ENCODE results near the gene ALDH2. TPM values are rescaled to one million over a fixed set of nuclear protein-coding genes. Genes with fewer than 3 reads are reported as not detected.
"Not testable (repeated sequence)": the region's sequence is repeated elsewhere in the genome, so short reads cannot be mapped to it uniquely, and the experiment has no call there.

ALDH2 gene
- total RNA-seq, 1 donor from 2014 or later, result 41.6 TPM

GRCh38 chr12:111818340-111818739 is 51.6 kb downstream of the ALDH2 start:
- TF ChIP-seq CTCF (IDR thresholded peaks at IDR 0.05; ENCODE audit: unreplicated experiment), result no peak
- Mint-ChIP-seq H3K4me1 (peaks cover 11% of the 10 kb centered on the region), H3K9me3 (peaks cover 7% of the 10 kb centered on the region), H3K27ac (no peak overlapping the region), H3K4me3 (no peak overlapping the region), H3K36me3 (peaks cover under 1% of the 10 kb centered on the region), H3K27me3 (ENCODE audit: low read depth) (peaks cover 2% of the 10 kb centered on the region)
- DNase-seq (ENCODE audit: low spot score in 2 of 2, unreplicated experiment in 2 of 2), result no peak

GRCh38 chr12:111819191-111820158 is 52.7 kb downstream of the ALDH2 start:
- no peak overlapping the region for H3K4me3 Mint-ChIP-seq
- no peak for TF ChIP-seq CTCF (IDR thresholded peaks at IDR 0.05; ENCODE audit: unreplicated experiment)
- DNase-seq (ENCODE audit: low spot score in 2 of 2, unreplicated experiment in 2 of 2), result no peak
- peaks cover 7% of the 10 kb centered on the region for H3K9me3 Mint-ChIP-seq
- peaks cover 2% of the 10 kb centered on the region for H3K27me3 Mint-ChIP-seq (ENCODE audit: low read depth)
- H3K36me3 Mint-ChIP-seq, result no peaks in the 10 kb centered on the region
- no peak overlapping the region for H3K27ac Mint-ChIP-seq
- H3K4me1 Mint-ChIP-seq, result peaks cover 20% of the 10 kb centered on the region

GRCh38 chr12:111820828-111821227 is 54.1 kb downstream of the ALDH2 start:
- peaks cover 22% of the 10 kb centered on the region for H3K4me1 Mint-ChIP-seq
- H3K27ac Mint-ChIP-seq; DNase-seq (ENCODE audit: low spot score in 2 of 2, unreplicated experiment in 2 of 2); H3K27me3 Mint-ChIP-seq (ENCODE audit: low read depth); H3K9me3 Mint-ChIP-seq; H3K4me3 Mint-ChIP-seq; H3K36me3 Mint-ChIP-seq: not testable (repeated sequence)

- no peak overlapping the region for H3K27ac Mint-ChIP-seq
- TF ChIP-seq CTCF (IDR thresholded peaks at IDR 0.05; ENCODE audit: unreplicated experiment), result no peak
- H3K4me3 Mint-ChIP-seq, result no peak overlapping the region
- H3K4me1 Mint-ChIP-seq, result peaks cover 22% of the 10 kb centered on the region
- H3K27me3 Mint-ChIP-seq (ENCODE audit: low read depth), result peaks cover 2% of the 10 kb centered on the region
- H3K9me3 Mint-ChIP-seq, result peaks cover 3% of the 10 kb centered on the region
- no peak for DNase-seq (ENCODE audit: low spot score in 2 of 2, unreplicated experiment in 2 of 2)
- H3K36me3 Mint-ChIP-seq, result no peaks in the 10 kb centered on the region
Measured at GRCh38 chr12:111822886-111823285, 56.2 kb downstream of the ALDH2 start.

GRCh38 chr12:111823891-111824290 is 57.2 kb downstream of the ALDH2 start:
- peaks cover 22% of the 10 kb centered on the region for H3K4me1 Mint-ChIP-seq
- no peak overlapping the region for H3K4me3 Mint-ChIP-seq
- H3K36me3 Mint-ChIP-seq, result no peaks in the 10 kb centered on the region
- peaks cover 2% of the 10 kb centered on the region for H3K27me3 Mint-ChIP-seq (ENCODE audit: low read depth)
- peaks cover 3% of the 10 kb centered on the region for H3K9me3 Mint-ChIP-seq
- DNase-seq (ENCODE audit: low spot score in 2 of 2, unreplicated experiment in 2 of 2), result no peak
- no peak for TF ChIP-seq CTCF (IDR thresholded peaks at IDR 0.05; ENCODE audit: unreplicated experiment)
- no peak overlapping the region for H3K27ac Mint-ChIP-seq

- H3K4me1 Mint-ChIP-seq, result peaks cover 20% of the 10 kb centered on the region
- not testable (repeated sequence) for H3K27me3 Mint-ChIP-seq (ENCODE audit: low read depth); H3K36me3 Mint-ChIP-seq; H3K9me3 Mint-ChIP-seq; H3K27ac Mint-ChIP-seq; DNase-seq (ENCODE audit: low spot score in 2 of 2, unreplicated experiment in 2 of 2); H3K4me3 Mint-ChIP-seq
Measured at GRCh38 chr12:111824312-111824711, 57.6 kb downstream of the ALDH2 start.
